ENCODE measurements around the gene CHAT.

- TF ChIP-seq CTCF (IDR thresholded peaks at IDR 0.05) (no peak), EZH2phosphoT487 (IDR thresholded peaks at IDR 0.05) (no peak)
Measured at GRCh38 chr10:49649936-49650723, 36.3 kb downstream of the CHAT start.
